ENCODE data around the gene ENTREP3. TPM values are rescaled to one million over a fixed set of nuclear protein-coding genes. Genes with fewer than 3 reads are reported as not detected.
"Not testable (repeated sequence)": the region's sequence is repeated elsewhere in the genome, so short reads cannot be mapped to it uniquely, and the experiment has no call there.

ENTREP3 gene
- polyA plus RNA-seq, 1 donor (not counting 4 experiments of a cell fraction or from before 2014, with no cell fraction given): 8.8 TPM

GRCh38 chr1:155247667-155248553 is 7.4 kb downstream of the ENTREP3 start:
- no peaks in the 10 kb centered on the region for H3K9me1 ChIP-seq (ENCODE audit: control insufficient read depth, extremely low read depth, insufficient read depth, low read length)
- peaks cover 11 to 19% of the 10 kb centered on the region in 2 experiments for H3K36me3 ChIP-seq (ENCODE audit: control insufficient read depth in 2 of 2, extremely low read depth in 1 of 2, insufficient read depth in 2 of 2, low read length in 2 of 2)
- dilution Hi-C loops (cut with MboI; ENCODE audit: extremely low pct_ligation_motif_present, low sequenced_read_pairs): no loop called here
- H3K79me2 ChIP-seq (ENCODE audit: control insufficient read depth, insufficient read depth, low read length): no peaks in the 10 kb centered on the region
- DNase-seq (ENCODE audit: low read depth, low spot score): no peak
- H2AFZ ChIP-seq (ENCODE audit: control insufficient read depth, low read length): no peak overlapping the region
- no peaks in the 10 kb centered on the region for H4K20me1 ChIP-seq (ENCODE audit: control insufficient read depth, extremely low read depth, insufficient read depth, low read length)
- H3K4me2 ChIP-seq (ENCODE audit: control insufficient read depth, extremely low read depth, insufficient read depth, low read depth, low read length): no peak overlapping the region
- TF ChIP-seq EZH2 (IDR thresholded peaks at IDR 0.05; ENCODE audit: low read length): no peak
- no peak for TF ChIP-seq CTCF (optimal IDR thresholded peaks at IDR 0.05 in 1 of 3, IDR thresholded peaks at IDR 0.05 in 1 of 3, conservative IDR thresholded peaks at IDR 0.05 in 1 of 3; ENCODE audit: extremely low read depth in 1 of 3, insufficient read depth in 2 of 3, low read length in 3 of 3)
- H3K4me3 ChIP-seq (ENCODE audit: control insufficient read depth in 2 of 3, extremely low read depth in 1 of 3, insufficient read depth in 2 of 3, low read depth in 1 of 3, low read length in 3 of 3): no peak overlapping the region
- H3K4me1 ChIP-seq (ENCODE audit: control insufficient read depth, extremely low read depth, insufficient read depth, low read length): peaks cover 14% of the 10 kb centered on the region
- no peak overlapping the region for H3K9ac ChIP-seq (ENCODE audit: control insufficient read depth, extremely low read depth, insufficient read depth, low read length)
- no peaks in the 10 kb centered on the region for H3K9me3 ChIP-seq (ENCODE audit: control insufficient read depth, low read depth, low read length)
- H3K27ac ChIP-seq (ENCODE audit: control insufficient read depth, insufficient read depth, low read length): no peak overlapping the region
- no peak for FAIRE-seq
- H3K27me3 ChIP-seq (ENCODE audit: control insufficient read depth, extremely low read depth, insufficient read depth, low read length): no peaks in the 10 kb centered on the region

- H3K9ac ChIP-seq (ENCODE audit: control insufficient read depth, extremely low read depth, insufficient read depth, low read length); H3K27ac ChIP-seq (ENCODE audit: control insufficient read depth, insufficient read depth, low read length); H3K4me2 ChIP-seq (ENCODE audit: control insufficient read depth, extremely low read depth, insufficient read depth, low read depth, low read length); FAIRE-seq; H2AFZ ChIP-seq (ENCODE audit: control insufficient read depth, low read length); dilution Hi-C loops (cut with MboI; ENCODE audit: extremely low pct_ligation_motif_present, low sequenced_read_pairs); H3K27me3 ChIP-seq (ENCODE audit: control insufficient read depth, extremely low read depth, insufficient read depth, low read length); H4K20me1 ChIP-seq (ENCODE audit: control insufficient read depth, extremely low read depth, insufficient read depth, low read length); H3K9me3 ChIP-seq (ENCODE audit: control insufficient read depth, low read depth, low read length); H3K79me2 ChIP-seq (ENCODE audit: control insufficient read depth, insufficient read depth, low read length); DNase-seq (ENCODE audit: low read depth, low spot score); H3K4me3 ChIP-seq (ENCODE audit: control insufficient read depth in 2 of 3, extremely low read depth in 1 of 3, insufficient read depth in 2 of 3, low read depth in 1 of 3, low read length in 3 of 3); H3K9me1 ChIP-seq (ENCODE audit: control insufficient read depth, extremely low read depth, insufficient read depth, low read length): not testable (repeated sequence)
- Histone ChIP-seq H3K4me1 (ENCODE audit: control insufficient read depth, extremely low read depth, insufficient read depth, low read length) (peaks cover 15% of the 10 kb centered on the region), H3K36me3 (ENCODE audit: control insufficient read depth in 2 of 2, extremely low read depth in 1 of 2, insufficient read depth in 2 of 2, low read length in 2 of 2) (peaks cover 11 to 18% of the 10 kb centered on the region in 2 experiments)
These were observed 8.5 kb downstream of the ENTREP3 start for GRCh38 chr1:155246796-155247195.
